Fibroblast of lung (primary cell): ENCODE results near the gene KIF5A.

Experiments
- CTCF ChIP-seq, 2 donors: IDR thresholded peaks in 1 of 2; conservative IDR thresholded peaks in 1 of 2; 1 replicate in 1 of 2; 2 replicates in 1 of 2; pipeline ENCODE4 v1.5.1; 2011 to 2012; ENCODE audit warnings: low read length in 2 of 2, control low read depth in 1 of 2, inconsistent platforms in 1 of 2, low read depth in 1 of 2, mild to moderate bottlenecking in 1 of 2
- EZH2 ChIP-seq: IDR thresholded peaks from 2 replicates; pipeline ENCODE4 v1.5.1; 2012; ENCODE audit warnings: low read length, control low read depth, mild to moderate bottlenecking; ENCODE audit errors: missing control alignments

- TF ChIP-seq CTCF (conservative IDR thresholded peaks at IDR 0.05 in 1 of 2, IDR thresholded peaks at IDR 0.05 in 1 of 2; ENCODE audit: low read depth in 1 of 2, low read length in 2 of 2) = no peak
- TF ChIP-seq EZH2 = no peak
These were observed 60.1 kb downstream of the KIF5A start for GRCh38 chr12:57609781-57610553.
